ENCODE results near the gene ISOC2. TPM values are rescaled to one million over a fixed set of nuclear protein-coding genes. Genes with fewer than 3 reads are reported as not detected.

The ISOC2 gene
- total and polyA plus RNA-seq, 9 of the 15 experiments (the other 6 are each of a cell fraction or from before 2014, with no cell fraction given) = 1.2 to 229 (median 58.3) TPM

GRCh38 chr19:55441692-55442321 lies 19.6 kb downstream of the ISOC2 start (continued):
- TF ChIP-seq RERE (CRISPR knock-in tag; IDR thresholded peaks at IDR 0.05; ENCODE audit: borderline replicate concordance) (no peak), E2F5 (CRISPR knock-in tag; IDR thresholded peaks at IDR 0.05) (no peak), DMBX1 (CRISPR knock-in tag; IDR thresholded peaks at IDR 0.05; ENCODE audit: borderline replicate concordance) (no peak), ZNF274 (IDR thresholded peaks at IDR 0.05; ENCODE audit: borderline replicate concordance, low read depth, low read length) (no peak), MAZ (CRISPR knock-in tag; conservative IDR thresholded peaks at IDR 0.05 in 1 of 2, IDR thresholded peaks at IDR 0.05 in 1 of 2) (peak in 1 of 2 experiments; percentile 31; a peak in 1 of 4 replicates), ZNF140 (CRISPR knock-in tag; IDR thresholded peaks at IDR 0.05) (no peak), L3MBTL2 (IDR thresholded peaks at IDR 0.05) (peak; percentile 20; the same call in 1 of the 2 replicates), NRF1 (conservative IDR thresholded peaks at IDR 0.05 in 1 of 2, IDR thresholded peaks at IDR 0.05 in 1 of 2) (0 out of 4 replicates have a peak, but pooled peaks of 1 of the 2 experiments have one; percentile 11), HDAC6 (IDR thresholded peaks at IDR 0.05; ENCODE audit: low read depth, low read length) (peak; percentile 80; the same call in 1 of the 2 replicates), TFAP4 (CRISPR knock-in tag; IDR thresholded peaks at IDR 0.05; ENCODE audit: borderline replicate concordance) (0 out of 2 replicates have a peak, but pooled peaks have one; percentile 30), ZNF263 (CRISPR knock-in tag; IDR thresholded peaks at IDR 0.05; ENCODE audit: borderline replicate concordance) (peak; percentile 83), SRSF3 (IDR thresholded peaks at IDR 0.05; ENCODE audit: insufficient read depth, low read length) (no peak), ZBTB7A (IDR thresholded peaks at IDR 0.05; ENCODE audit: borderline replicate concordance, control insufficient read depth, low read depth, low read length) (peak; percentile 74; the same call in 1 of the 2 replicates), ZEB2 (IDR thresholded peaks at IDR 0.05) (no peak), RBFOX2 (IDR thresholded peaks at IDR 0.05; ENCODE audit: low read depth, low read length) (peak; percentile 44; the same call in 1 of the 2 replicates), HNRNPL (IDR thresholded peaks at IDR 0.05; ENCODE audit: low read depth, low read length) (no peak), E2F6 (IDR thresholded peaks at IDR 0.05; ENCODE audit: borderline replicate concordance in 1 of 2, extremely low read depth in 1 of 2, insufficient read depth in 1 of 2, insufficient read length in 1 of 2, low read depth in 1 of 2, low read length in 1 of 2, poor library complexity in 1 of 2, severe bottlenecking in 1 of 2) (peak; percentile 79 to 82)
